ENCODE measurements around the gene SNX24.
"Not testable (repeated sequence)": the region's sequence is repeated elsewhere in the genome, so short reads cannot be mapped to it uniquely, and the experiment has no call there.

SNX24 gene

DNA sequence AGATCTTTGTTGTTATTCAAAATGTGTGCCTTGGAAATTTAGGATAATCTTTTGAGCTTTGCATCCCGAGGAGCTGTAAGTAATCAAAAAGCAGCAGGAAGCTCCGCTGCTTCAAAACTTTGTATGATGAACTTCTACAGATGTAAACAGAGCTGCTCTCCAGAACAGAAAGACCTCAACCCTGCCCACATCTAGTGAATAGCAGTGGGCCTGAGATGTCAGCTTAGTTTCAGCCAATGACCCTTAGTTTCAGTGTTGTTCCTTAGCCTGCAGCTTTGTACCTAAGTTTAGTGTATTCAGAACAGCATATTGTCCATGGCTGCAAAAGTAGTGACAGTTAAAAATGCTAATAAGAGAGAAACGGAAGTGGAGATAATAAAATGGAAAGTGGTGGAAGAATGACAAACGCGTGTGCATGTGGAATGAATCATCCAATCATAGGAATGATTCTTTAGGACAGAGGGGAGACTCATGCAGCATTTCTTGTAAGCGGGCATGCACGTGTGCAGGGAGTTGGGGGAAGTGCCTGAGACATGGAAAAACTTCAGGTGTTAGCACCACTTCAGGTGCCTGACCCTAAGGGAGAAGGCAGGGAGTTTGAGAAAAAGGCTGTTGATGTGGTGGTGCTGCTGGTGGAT is 24.9 kb downstream of the SNX24 start:
- DNase-seq: no peak

DNA sequence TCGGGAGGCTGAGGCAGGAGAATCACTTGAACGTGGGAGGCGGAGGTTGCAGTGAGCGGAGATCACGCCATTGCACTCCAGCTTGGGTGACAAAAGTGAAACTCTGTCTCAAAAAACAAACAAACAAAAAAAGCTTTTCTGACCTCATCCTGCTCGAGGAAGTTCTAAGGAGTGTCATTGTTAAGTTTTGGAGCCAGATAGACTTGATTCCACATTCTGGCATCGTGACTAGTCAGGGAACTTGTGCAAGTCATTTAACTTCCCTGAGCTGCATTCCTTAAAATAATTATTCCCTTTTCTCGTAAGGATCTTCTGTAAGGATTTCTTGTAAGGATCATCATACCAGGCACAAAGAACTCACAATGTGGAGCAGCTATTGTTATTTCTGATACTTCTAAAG is 26.2 kb downstream of the SNX24 start:
- DNase-seq: no peak

DNA sequence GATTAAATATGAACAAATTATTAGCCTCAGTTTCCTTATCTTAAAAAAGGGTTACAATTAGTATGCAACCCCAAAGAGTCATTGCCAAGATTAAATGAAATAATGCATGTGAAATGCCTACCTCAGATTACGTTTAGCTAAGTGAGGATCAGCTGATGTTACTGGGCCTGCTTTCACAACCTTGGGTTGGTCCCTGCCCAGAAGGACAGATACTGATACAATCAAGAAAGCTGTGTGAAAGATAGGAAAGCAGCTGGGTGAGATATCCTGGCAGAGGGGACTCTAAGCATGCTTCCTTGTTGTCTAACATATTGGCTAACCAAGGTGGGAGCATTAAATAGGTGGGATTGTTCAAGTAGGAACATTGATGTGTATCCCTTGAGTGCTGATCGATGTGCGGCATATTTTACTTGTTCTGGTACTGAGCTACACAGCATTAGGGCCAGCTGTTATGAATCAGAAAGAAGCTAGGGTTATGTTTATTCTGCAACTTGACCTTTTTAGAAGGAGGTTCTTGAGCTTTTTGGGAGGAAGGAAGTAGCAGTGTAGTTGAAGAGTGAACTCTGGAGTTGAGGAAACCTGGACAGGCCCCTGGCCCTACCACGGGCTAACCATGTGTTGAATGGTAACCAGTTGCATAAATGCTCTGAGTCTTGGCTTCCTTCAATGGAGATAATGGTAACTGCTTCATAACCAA is 28.9 kb downstream of the SNX24 start:
- DNase-seq: no peak

DNA sequence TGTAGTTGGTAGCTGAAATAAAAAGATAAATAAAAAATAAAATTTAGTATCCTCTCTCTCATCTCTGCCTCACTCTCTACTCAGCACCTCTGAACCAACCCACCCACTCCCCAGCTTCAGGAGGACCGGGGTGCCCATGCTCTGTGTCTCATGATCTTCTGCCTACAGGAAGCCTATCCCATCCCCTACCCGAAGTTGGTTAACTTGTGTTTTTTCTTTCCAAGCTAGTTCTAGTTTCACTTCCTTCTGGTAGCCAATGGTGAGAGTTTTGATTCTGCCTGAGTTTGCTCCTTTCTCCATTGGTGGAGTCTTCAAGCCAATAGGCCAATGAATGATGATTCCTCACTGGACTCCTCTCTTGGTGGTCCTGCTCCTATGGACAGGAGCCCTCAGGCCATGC is 32.1 kb downstream of the SNX24 start:
- DNase-seq: no peak

DNA sequence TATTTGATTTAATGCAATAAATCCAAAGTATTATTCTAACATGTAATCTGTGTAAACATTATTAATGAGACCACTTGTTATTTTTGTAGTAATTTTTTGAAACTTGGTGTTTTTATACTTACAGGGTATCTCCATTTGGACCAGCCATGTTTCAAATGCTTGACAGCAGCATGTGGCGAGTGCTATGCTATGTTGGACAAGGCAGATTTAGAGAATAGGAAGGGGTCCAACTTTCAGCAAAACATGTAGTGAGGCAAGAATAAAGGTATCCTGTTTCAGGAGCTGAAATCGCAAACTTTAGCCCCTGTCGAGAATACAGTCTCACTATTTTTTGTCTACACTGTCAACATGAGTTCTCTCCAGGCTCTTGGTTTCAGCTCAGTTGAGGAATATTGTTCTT is 33.7 kb downstream of the SNX24 start:
- no peak for DNase-seq

- no peak for DNase-seq
Measured at GRCh38 chr5:122880170-122880689, 34.8 kb downstream of the SNX24 start.

DNA sequence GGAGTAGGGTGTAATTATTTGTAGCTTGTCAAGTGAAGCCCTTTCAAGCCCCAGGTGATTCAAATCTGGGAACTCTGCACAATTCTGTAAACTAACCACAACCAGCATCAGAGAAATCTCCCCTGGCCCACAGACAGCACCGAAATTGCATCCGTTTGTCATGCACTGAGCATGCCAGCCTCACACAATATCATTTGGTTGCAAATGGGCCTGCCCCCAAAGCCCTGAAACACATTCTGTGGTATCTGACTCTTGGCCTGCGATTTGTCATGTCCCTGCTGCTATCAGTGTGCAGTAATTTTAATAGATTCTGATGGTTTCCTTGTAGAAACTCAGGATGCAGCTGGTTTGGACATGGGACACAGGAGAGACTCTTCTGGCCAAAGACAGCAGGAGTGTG is 35.3 kb downstream of the SNX24 start:
- no peak for DNase-seq

DNA sequence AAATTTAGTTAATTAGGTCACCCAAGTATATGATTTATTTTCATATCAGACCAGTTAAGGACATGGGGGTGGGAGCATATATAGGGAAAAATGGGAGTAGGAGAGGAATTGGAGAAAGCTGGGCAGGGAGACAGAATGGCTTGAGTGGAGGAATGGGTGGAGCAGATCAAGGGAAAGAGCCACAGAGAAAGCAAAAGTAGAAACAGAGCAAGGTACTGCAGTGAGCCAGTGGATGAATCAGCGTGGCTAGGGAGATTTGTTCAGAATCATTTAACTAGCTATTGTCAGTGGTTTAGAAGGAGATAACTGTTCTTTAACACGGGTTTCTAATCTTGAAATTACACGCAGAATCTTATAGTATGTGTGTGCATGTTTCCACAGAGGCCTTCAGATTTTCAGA is 37.4 kb downstream of the SNX24 start:
- no peak for DNase-seq

DNA sequence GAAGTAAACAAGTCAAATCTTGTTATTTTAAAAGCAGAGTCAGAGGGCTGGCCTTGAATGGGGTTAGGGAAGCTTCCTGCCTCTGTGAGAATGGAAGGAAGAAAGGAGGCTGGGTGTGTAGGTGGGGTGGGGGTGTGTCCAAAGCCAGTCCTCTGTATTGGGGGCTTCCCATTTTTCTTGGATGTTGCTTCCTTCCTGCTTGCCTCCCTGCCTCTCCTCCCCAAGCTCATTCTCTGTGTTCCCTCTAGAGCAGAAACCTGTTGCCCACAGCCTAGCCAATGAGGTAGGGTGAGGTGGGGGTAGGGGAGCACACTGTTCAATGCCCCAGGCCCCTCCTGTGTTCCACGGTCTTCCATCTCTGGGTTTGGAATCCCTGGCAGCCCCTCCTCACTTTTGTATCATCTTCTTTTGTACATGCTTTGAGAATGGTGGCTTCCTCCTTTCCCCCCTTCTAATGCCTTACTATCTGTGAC is 39.7 kb downstream of the SNX24 start:
- no peak for DNase-seq

GRCh38 chr5:122885891-122886290 is 40.5 kb downstream of the SNX24 start:
- no peak for DNase-seq

DNA sequence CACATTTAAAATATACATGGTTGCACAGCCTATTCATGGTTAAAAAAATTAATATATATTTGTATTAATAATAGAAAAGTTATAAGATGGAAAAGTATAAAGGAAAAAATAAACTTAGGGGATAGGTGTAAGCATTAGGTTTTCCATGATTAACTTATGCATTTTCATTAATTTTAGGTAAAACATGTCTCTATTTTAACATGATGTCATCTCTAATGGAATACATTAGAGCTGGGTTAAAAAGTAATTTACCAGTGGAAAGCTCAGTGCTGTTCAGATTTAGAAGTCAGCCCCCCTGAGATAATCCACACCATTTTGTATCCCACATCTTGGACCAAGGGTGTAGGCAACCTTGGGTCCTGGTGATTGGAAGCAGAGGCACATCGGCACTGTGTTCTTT is 49.7 kb downstream of the SNX24 start:
- no peak for DNase-seq

DNA sequence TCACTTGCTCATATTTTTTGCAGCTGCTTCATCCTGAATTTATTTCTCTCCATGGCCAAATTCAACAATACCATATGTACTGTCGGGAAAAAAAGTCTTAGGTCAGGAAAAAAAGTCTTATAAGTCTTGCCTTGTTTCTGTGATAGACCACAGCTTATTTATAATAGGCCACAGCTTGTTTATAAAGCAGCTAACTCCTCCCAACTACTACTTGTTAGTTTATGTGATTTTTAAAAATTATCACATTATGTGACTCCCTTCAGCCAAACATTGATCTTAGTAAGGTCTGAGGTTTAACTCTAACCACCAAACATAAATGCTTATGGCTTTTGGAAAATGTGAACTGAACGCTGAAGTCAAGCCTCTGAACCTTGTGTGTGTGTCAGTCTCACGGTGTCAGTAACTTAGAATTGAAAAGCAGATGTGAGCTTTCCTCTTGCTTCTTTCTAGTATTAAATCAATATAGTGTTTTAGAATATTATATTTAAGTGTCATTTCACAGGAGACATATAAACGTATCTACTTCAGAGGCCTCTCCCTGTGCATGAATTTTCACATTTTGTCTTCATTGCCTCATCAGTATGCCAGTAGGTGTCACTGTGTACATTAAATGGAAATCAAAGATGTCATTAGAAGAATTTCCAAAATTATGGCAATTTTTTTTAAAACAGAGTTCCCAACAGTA is 51.3 kb downstream of the SNX24 start:
- no peak for DNase-seq

DNA sequence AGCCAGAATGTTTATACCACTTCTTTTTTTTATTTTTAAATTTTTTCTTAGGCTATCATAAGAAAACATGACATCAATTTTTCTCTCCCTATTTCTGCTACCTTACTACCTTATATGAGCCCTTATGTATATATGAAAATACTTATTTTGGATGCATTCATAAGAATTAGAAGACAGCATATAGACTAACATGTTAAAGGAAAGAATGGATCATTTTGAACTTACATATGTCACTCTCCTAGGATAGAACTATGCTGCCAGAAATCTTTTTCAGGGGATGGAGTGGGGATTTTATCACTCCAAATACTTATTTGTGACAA is 51.8 kb downstream of the SNX24 start:
- DNase-seq: no peak

DNA sequence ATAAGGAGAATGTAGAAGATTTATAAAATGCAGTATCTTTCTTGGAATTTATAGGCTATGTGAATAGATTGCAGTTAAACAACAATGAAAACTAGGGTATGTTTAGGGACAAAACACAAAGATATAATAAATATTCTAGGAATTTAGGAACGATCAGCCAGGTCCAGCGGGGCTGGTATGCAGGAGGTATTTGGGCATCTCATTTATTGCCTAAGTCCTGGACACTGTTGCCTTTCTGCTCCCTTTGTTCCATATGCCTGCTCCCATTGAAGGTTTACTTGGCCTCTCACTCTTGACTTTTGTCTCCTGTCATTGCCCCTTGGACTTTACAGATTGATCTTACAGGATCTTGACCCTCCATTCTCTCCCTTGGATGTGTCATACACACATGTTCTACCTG is 55.9 kb downstream of the SNX24 start:
- no peak for DNase-seq

GRCh38 chr5:122902263-122902662 is 56.9 kb downstream of the SNX24 start:
- DNase-seq: no peak

- no peak for DNase-seq
Measured at GRCh38 chr5:122906768-122907167, 61.4 kb downstream of the SNX24 start.

DNA sequence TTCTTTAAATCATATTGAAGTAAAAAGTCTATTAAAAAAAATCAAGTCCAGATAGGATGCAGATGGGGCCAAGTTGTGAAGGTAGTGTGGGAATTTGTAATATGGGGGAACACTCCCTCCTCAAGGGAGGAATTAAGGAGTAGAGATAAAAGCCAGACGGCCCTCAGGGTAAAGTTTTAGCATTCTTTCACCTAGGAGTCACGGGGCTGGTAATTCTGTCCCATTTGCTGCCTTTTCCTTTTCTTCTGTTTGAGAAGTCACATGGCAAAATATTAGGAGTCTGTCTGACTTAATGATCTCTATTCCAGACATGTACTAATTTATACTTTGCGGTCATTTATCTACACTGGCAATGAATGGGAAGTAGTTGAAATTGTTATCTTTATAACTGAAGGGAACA is 61.9 kb downstream of the SNX24 start:
- no peak for DNase-seq

- no peak for DNase-seq
Measured at GRCh38 chr5:122908108-122908507, 62.7 kb downstream of the SNX24 start.

DNA sequence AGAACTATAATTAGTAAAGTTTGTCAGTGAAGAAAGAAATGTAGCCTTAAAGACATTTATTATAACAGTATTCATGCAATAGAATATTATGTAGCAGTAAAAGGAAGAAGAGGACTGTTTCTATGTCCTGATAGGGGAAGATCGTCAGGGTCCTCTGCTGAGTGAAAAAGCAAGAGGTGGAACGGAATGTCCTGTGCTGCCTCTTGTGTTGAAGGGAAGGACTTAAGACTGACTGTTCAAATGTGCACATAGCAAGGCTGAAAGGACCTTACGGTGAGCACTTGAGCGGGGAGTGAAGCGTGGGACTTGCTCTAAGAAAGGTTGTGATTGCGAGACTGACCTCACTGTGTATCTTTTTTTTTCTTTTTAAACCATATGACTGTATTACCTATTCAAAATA is 63.2 kb downstream of the SNX24 start:
- DNase-seq: no peak

GRCh38 chr5:122909470-122910100 is 64.2 kb downstream of the SNX24 start:
- DNase-seq: no peak

GRCh38 chr5:122913436-122913835 is 68.0 kb downstream of the SNX24 start:
- not testable (repeated sequence) for DNase-seq

DNA sequence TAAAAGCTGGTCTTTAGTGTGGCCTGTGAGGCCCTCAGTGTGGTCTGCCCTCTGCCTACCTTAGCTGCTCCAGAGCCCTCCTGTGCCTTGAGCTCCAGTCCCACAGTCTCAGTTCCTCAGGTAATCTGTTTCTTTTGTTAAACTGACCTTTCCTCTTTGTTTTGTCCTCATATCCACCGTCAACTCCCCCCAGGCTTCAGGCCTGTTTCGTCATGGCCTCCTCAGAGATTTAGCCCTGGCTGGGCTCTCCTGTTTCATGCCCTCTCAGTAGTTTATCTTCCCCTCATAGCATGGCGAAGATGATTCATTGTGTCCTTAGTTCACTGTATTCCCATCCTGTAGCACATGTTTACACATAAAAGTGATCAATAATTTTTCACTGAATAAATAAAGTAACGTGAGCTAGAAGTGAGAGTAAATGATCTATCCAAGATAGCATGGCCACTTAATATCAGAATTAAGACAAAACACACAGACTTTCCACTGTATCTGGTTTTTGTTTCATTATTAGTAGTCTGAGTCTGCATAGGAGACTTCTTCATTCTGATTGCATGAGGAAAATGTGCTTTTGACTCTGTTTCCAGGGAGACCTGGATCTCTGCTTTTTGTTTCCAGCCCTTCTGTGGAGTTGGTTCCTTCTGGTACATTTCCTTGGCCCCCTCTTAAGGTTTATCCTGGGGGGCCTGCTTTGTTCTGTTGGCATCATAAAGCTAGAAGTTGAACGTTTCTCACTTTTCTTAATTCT is 70.5 kb downstream of the SNX24 start:
- no peak for DNase-seq

Measured in right kidney (tissue), 1 donor.